ENCODE data around the gene IKBKG.

DNA sequence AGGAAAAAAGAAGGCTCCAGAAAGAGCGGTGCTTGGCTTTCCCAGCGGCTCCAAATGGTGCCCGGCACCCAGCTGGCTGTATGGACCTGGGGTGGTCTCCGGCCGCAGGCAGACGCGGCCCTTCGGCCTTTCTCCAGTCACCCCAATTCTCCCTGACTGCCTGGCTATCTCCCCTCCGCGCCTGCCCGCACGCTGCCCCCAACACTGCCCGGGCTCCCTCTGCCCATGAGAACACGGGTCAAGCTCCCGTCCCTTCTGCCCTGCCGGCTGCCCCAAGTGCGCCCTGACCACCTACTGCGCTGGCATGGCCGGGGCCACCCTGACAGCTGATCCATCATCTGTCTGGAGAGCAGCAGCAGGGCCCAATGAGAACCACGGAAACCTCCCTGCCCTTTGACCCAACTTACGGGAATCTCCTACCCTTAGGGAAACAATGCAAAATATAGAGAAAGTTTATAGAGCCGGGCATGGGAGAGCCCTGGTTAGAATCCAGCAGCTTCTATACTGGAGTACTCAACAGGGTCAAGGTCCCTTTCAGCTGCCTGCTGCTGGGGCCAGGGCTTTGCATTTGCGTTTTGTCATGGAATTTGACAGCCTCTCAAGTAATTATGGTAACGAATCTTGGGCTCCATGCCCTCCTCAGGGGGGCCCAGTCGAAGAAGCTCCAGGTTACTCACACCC, 30.2 kb upstream of the IKBKG start:
- TF ChIP-seq CBX2 (IDR thresholded peaks at IDR 0.05; ENCODE audit: low read depth, low read length), result no peak
- no peak for TF ChIP-seq CBX2 (CRISPR knock-in tag; IDR thresholded peaks at IDR 0.05; ENCODE audit: low read depth)
- TF ChIP-seq SMAD1 (CRISPR knock-in tag; IDR thresholded peaks at IDR 0.05; ENCODE audit: borderline replicate concordance, low read depth), result no peak
- no peak for TF ChIP-seq GABPA (IDR thresholded peaks at IDR 0.05; ENCODE audit: low read depth, low read length)
- TF ChIP-seq GABPA (CRISPR knock-in tag; IDR thresholded peaks at IDR 0.05; ENCODE audit: low read depth), result no peak
- no peak for TF ChIP-seq ZNF431 (CRISPR knock-in tag; IDR thresholded peaks at IDR 0.05; ENCODE audit: borderline replicate concordance, low read depth)
- TF ChIP-seq BORCS8-MEF2B (CRISPR knock-in tag; IDR thresholded peaks at IDR 0.05), result no peak
- no peak for TF ChIP-seq NR3C1 (CRISPR knock-in tag; IDR thresholded peaks at IDR 0.05)
- TF ChIP-seq TBP (CRISPR knock-in tag; IDR thresholded peaks at IDR 0.05), result no peak
- no peak for TF ChIP-seq ESRRA (CRISPR knock-in tag; IDR thresholded peaks at IDR 0.05; ENCODE audit: low read depth)
- no peak for TF ChIP-seq EZH2 (conservative IDR thresholded peaks at IDR 0.05; ENCODE audit: low read depth, low read length)
- TF ChIP-seq, protein P1, sequence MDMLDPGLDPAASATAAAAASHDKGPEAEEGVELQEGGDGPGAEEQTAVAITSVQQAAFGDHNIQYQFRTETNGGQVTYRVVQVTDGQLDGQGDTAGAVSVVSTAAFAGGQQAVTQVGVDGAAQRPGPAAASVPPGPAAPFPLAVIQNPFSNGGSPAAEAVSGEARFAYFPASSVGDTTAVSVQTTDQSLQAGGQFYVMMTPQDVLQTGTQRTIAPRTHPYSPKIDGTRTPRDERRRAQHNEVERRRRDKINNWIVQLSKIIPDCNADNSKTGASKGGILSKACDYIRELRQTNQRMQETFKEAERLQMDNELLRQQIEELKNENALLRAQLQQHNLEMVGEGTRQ (IDR thresholded peaks at IDR 0.05; ENCODE audit: low read depth, low read length), result no peak
- TF ChIP-seq, protein P1 (CRISPR knock-in tag; IDR thresholded peaks at IDR 0.05; ENCODE audit: borderline replicate concordance), result peak; percentile 35; the same call in 1 of the 2 replicates
- TF ChIP-seq ZNF20 (CRISPR knock-in tag; IDR thresholded peaks at IDR 0.05), result no peak
